ENCODE data around the gene GOLGA1.

GRCh38 chr9:124975131-124975530 lies 34.2 kb upstream of the GOLGA1 start:
- no peak for TF ChIP-seq CTCF (IDR thresholded peaks at IDR 0.05)
- no peak for TF ChIP-seq POLR2A (IDR thresholded peaks at IDR 0.05)
